Activated CD8-positive, alpha-beta memory T cell treated with anti-CD3 and anti-CD28 coated beads, Interleukin-2, amount 50 U/mL, for 48 hours (primary cell): ENCODE measurements around the gene SEC16A.

Source experiments
- DNase-seq: peaks from one replicate; pipeline ENCODE4 v3.0.0-alpha.2; 2020

The SEC16A gene

GRCh38 chr9:136465500-136466154 is 17.2 kb downstream of the SEC16A start:
- no peak for DNase-seq

GRCh38 chr9:136464241-136464640 is 18.6 kb downstream of the SEC16A start:
- DNase-seq: no peak

GRCh38 chr9:136463578-136463977 is 19.3 kb downstream of the SEC16A start:
- no peak for DNase-seq

- DNase-seq: no peak
Observed at GRCh38 chr9:136462664-136463063, 20.2 kb downstream of the SEC16A start.

GRCh38 chr9:136460772-136461325 is 22.0 kb downstream of the SEC16A start:
- no peak for DNase-seq

- no peak for DNase-seq
Observed at GRCh38 chr9:136459425-136459824, 23.4 kb downstream of the SEC16A start.

GRCh38 chr9:136457326-136457725 is 25.5 kb downstream of the SEC16A start:
- DNase-seq: no peak

- DNase-seq: no peak
Observed at GRCh38 chr9:136456258-136456657, 26.6 kb downstream of the SEC16A start.

- no peak for DNase-seq
Observed at GRCh38 chr9:136455043-136456002, 27.5 kb downstream of the SEC16A start.

- DNase-seq: no peak
Observed at GRCh38 chr9:136454026-136454796, 28.6 kb downstream of the SEC16A start.

- no peak for DNase-seq
Observed at GRCh38 chr9:136453326-136453725, 29.5 kb downstream of the SEC16A start.

GRCh38 chr9:136451221-136451877 is 31.5 kb downstream of the SEC16A start:
- DNase-seq: no peak

- DNase-seq: no peak
Observed at GRCh38 chr9:136448655-136449054, 34.2 kb downstream of the SEC16A start.

- no peak for DNase-seq
Observed at GRCh38 chr9:136447173-136447778, 35.6 kb downstream of the SEC16A start.

- no peak for DNase-seq
Observed at GRCh38 chr9:136445799-136446198, 37.0 kb downstream of the SEC16A start.

- no peak for DNase-seq
Observed at GRCh38 chr9:136444102-136444501, 38.7 kb downstream of the SEC16A start.

GRCh38 chr9:136443687-136444086 is 39.2 kb downstream of the SEC16A start:
- no peak for DNase-seq

- no peak for DNase-seq
Observed at GRCh38 chr9:136443087-136443486, 39.8 kb downstream of the SEC16A start.

- DNase-seq: no peak
Observed at GRCh38 chr9:136442265-136442664, 40.6 kb downstream of the SEC16A start.

- no peak for DNase-seq
Observed at GRCh38 chr9:136441681-136442245, 41.1 kb downstream of the SEC16A start.

- no peak for DNase-seq
Observed at GRCh38 chr9:136441191-136441680, 41.6 kb downstream of the SEC16A start.
